GM18519 (cell line): ENCODE measurements around the gene RXRG.

Source experiments
- ATAC-seq: cut with Tn5 transposase; IDR thresholded peaks from one replicate; pipeline ENCODE4 v1.9.1; 2021; ENCODE audit warnings: mild to moderate bottlenecking, moderate library complexity; ENCODE audit not compliant: unreplicated experiment, low FRiP score

The RXRG gene

GRCh38 chr1:165452336-165453130 is 7.6 kb upstream of the RXRG start:
- no peak for ATAC-seq

- no peak for ATAC-seq
Observed at GRCh38 chr1:165451691-165452090, 6.8 kb upstream of the RXRG start.

DNA sequence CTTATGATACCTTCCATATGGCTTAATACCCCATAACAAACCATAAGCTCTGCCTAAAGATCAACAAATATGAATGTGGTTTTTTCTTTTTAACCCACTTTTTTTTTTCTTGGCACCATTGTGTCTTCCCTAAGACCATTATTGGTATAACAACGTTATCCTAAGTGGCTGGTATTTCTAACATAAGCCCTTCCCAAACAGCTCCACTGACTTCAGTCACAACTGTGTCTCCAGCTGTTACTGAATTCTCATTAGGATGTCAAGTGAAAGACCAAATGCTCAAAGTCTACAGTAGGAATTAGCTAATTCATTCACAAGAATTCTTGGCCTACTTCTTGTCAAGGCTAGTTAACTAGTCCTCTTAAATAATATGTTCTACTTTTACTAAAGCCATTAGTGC is 4.2 kb upstream of the RXRG start:
- no peak for ATAC-seq

DNA sequence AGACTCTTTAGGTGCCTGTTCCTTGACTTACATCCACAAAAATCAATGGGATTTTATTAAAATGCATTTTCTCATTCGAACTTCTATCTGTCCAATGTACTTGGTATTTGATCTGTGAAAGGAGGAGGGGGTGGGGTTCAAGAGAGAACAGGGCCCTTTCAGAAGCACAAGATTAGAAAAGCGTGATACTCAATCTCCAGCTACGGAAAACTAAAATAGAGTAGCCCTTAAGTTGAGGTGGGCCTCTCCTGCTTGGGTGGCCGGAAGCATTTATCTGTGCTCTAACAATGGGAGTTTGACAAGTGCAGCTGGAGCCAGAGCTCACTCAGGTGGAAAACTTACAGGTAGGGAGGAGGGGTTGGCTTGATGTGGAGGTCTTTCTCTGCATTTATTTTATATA is 462 bp upstream of the RXRG start:
- no peak for ATAC-seq

DNA sequence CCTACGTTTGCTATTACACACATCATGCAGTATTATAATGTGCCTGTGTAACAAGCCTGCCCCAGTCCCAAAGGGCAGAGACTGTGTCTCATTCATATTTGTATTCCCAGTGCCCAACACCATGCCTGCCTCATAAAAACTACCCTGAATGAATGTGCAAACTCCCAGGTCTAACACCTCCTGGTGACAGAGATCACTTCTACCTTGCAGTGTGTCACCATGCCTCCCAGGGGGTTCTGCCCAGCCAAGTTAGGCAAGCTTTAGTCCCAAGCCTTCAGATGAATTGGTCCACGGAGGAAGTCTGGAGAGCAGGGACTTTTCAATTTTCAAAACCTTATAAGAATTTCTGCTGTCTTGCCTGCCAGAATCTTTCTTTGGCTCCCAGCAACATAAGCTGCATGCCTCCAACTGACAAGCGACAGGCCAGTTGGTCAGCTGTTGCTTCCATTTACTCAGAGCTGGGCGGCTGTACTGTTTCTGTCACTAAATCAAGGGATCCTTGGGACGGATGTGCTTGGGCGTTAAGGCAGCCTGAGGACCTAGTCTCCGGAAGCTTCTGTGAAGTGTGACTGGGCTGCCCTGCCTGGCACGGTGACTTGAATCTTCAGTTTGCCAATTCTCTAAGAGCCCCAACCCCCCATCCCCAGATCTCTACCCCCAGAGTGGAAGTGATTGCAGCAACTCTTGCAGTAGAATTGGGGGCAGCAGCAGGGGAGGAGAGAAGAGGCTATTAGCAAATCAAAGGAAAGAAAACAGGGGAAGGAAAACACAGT is 1.2 kb downstream of the RXRG start:
- no peak for ATAC-seq

GRCh38 chr1:165442653-165443052 is 2.3 kb downstream of the RXRG start:
- no peak for ATAC-seq

GRCh38 chr1:165442053-165442452 is 2.9 kb downstream of the RXRG start:
- no peak for ATAC-seq

- ATAC-seq = no peak
Observed at GRCh38 chr1:165441166-165441880, 3.6 kb downstream of the RXRG start.

DNA sequence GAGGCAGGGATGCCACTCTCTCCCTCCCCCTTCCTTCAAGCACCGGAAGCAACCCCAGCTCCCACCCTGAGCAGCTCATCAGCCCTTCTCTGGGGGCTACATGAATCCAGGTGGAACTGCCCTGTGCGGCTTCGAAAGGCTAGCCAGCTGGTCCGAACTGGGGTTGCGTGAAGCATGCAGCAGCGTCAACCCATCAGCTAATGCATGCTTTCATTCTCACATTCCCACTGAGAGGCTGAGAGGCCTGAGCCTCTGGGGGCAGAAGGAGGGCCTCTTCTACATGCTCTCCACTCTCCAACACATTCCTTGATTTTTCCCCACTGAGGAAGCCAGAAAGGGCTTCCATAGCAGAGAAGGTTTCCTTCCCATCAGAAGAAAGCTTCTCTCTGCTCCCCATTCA is 5.6 kb downstream of the RXRG start:
- no peak for ATAC-seq

- no peak for ATAC-seq
Observed at GRCh38 chr1:165436994-165437393, 7.9 kb downstream of the RXRG start.

GRCh38 chr1:165435801-165436200 is 9.1 kb downstream of the RXRG start:
- ATAC-seq = no peak

DNA sequence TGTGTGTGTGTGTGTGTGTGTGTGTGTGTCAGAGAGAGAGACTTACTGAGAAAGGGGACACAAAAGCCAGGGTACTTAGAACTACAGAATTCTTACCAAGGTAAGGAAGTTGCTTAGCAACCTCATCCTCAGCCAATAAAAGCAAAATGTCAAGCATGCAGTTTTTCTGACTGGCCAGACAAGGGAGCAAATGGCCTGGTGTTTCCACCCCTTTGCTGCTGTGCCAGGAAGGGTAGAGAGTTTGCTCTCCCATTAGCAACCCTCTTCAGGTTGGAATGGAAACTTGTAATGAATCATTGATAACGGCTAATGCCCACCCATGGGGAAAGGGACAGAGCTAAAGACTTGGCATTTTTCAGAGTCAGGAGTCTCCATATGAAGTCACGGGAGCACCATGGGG is 10.6 kb downstream of the RXRG start:
- no peak for ATAC-seq

DNA sequence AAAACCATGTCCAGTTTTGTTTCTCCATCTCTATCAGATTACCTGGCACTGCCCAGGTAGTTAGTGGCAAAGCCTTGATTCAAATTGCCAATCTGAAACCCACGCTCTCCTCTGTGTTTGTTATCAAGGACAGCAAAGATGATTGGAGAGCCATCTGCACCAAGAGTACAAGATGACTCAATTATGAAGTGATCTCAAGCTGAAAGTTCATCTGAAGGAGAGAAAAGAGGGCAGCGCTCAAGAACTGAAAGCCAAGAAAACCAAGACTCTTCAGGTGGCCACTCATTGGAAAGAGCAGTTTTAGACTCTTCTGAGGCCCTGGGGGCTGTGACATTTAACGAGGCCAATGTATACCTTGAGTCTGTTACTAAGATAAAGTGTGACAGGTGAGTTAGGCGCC is 13.8 kb downstream of the RXRG start:
- peak; percentile 72 for ATAC-seq

DNA sequence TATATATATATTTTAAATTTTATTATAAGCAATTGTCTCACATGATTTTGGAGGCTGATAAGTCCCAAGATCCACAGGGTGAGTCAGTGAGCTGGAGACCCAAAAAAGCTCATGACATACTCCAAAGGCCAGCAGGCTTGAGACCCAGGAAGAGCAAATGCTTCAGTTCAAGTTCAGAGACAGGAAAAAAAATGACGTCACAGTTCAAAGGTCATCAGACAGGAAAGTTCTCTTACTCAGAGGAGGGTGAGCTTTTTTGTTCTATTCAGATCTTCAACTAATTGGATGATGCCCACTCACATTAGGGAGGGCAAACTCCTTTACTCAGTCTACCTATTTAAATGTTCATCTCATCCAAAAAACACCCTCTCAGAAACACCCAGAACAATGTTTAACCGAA is 18.2 kb downstream of the RXRG start:
- no peak for ATAC-seq

DNA sequence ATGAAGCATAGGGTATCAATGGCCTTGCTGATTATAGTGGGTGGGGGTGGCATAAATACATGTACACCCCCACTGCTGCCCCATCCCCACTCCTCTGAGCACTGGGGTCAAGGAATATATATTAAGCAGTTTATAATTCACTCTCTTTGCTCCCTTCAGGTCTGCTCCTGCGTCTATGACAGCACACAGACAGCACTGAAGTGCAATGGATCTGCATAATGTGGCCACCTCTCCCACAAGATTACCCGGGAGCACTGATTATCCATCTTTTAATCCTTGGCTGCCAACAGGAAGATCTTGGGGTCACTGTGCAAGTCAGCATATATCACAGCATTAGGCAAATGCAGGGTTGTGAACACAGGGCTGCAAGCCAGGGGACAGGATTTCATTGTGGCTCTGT is 19.3 kb downstream of the RXRG start:
- no peak for ATAC-seq

DNA sequence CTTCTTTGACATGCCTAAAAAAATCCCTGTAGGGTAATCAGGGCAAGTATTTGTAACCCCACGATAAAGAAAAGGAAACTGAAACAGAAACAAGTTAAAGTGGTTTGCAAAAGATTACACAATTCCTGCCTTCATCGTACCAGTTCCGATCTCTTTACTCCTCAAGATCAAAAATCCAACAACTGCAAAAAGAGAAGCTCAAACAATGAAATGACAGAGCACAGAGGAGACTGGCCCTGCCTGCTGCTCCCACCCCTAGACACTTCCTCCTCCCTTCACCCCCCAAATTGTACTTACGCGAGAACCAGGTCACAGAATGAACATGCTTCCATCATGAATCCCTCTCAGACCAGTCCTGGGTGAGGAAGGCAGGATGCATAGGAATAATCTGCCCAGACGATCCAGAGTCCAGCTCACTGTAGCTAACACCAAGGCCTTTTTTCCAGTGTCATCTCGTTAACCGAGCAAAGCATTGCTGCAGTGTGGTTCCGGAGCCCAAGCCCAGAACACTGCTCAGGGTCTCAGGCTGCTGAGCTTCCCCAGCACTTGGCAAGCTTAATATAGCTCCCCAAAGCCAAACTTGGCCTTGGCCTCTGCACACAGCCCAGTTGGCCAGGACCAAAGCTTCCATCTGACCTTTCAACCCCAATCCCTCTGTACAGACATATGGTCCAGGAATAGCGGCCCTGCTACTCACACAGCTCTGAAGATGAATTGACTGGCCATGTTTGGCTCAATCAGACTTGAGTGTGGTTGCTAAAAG is 20.3 kb downstream of the RXRG start:
- ATAC-seq = no peak

- no peak for ATAC-seq
Observed at GRCh38 chr1:165423136-165423535, 21.8 kb downstream of the RXRG start.

DNA sequence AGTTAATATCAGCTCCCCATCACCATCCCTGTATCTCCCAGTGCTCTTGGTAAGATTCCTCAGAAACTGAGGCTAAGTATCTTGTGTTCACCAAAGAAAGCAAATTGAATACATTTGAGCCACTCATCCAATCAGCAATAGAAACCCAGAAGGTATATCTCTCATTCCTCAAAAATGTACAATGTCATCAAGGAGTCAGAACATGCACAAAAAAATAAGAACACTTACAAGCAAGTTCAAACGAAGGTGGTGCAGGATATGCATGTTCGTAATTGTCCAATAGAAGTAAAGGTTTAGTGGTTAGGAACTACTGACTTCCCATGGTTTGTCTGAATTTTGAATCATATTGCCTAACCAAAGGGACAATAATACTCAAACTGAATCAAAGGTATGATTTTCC is 24.3 kb downstream of the RXRG start:
- ATAC-seq = no peak

GRCh38 chr1:165419839-165420238 is 25.1 kb downstream of the RXRG start:
- ATAC-seq = no peak

- ATAC-seq = no peak
Observed at GRCh38 chr1:165418195-165418594, 26.7 kb downstream of the RXRG start.

DNA sequence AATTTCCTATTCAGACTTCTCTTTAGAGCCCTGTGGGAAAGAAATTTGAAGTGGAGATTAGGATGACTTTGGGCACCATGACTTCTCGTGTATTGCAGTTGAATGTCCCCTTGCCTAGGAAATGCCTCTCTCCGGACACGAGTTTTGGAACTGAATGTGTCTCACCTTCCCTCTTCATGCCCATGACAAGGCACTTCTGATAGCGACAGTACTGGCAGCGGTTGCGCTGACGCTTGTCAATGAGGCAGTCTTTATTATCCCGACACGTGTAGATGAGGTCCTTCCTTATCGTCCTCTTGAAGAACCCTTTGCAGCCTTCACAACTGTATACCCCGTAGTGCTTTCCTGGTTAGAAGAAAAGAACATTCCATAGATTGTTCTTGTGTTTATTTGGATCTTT is 28.1 kb downstream of the RXRG start:
- ATAC-seq = no peak
